Measurements from ENCODE around the gene GRM4. TPM values are rescaled to one million over a fixed set of nuclear protein-coding genes. Genes with fewer than 3 reads are reported as not detected.

The GRM4 gene
- total RNA-seq, 2 donors from 2014 or later, result not detected

GRCh38 chr6:33998660-33999059 is 147.2 kb downstream of the GRM4 start:
- no peak overlapping the region for H3K4me3 ChIP-seq
- H3K27ac ChIP-seq, result no peak overlapping the region
- no peaks in the 10 kb centered on the region for H3K36me3 ChIP-seq
- no peak for ATAC-seq (ENCODE audit: insufficient number of reproducible peaks, low FRiP score, low read depth)
- H3K4me1 ChIP-seq (ENCODE audit: control insufficient read depth in 1 of 2, low read depth in 2 of 2), result no peaks in the 10 kb centered on the region
- H3K27me3 ChIP-seq (replicated peaks; ENCODE audit: insufficient read depth), result no peaks in the 10 kb centered on the region
- TF ChIP-seq, protein P1, sequence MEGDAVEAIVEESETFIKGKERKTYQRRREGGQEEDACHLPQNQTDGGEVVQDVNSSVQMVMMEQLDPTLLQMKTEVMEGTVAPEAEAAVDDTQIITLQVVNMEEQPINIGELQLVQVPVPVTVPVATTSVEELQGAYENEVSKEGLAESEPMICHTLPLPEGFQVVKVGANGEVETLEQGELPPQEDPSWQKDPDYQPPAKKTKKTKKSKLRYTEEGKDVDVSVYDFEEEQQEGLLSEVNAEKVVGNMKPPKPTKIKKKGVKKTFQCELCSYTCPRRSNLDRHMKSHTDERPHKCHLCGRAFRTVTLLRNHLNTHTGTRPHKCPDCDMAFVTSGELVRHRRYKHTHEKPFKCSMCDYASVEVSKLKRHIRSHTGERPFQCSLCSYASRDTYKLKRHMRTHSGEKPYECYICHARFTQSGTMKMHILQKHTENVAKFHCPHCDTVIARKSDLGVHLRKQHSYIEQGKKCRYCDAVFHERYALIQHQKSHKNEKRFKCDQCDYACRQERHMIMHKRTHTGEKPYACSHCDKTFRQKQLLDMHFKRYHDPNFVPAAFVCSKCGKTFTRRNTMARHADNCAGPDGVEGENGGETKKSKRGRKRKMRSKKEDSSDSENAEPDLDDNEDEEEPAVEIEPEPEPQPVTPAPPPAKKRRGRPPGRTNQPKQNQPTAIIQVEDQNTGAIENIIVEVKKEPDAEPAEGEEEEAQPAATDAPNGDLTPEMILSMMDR (IDR thresholded peaks at IDR 0.05), result no peak
- H3K9me3 ChIP-seq, result peaks cover 7% of the 10 kb centered on the region
- no peak for DNase-seq (ENCODE audit: low spot score)

DNA sequence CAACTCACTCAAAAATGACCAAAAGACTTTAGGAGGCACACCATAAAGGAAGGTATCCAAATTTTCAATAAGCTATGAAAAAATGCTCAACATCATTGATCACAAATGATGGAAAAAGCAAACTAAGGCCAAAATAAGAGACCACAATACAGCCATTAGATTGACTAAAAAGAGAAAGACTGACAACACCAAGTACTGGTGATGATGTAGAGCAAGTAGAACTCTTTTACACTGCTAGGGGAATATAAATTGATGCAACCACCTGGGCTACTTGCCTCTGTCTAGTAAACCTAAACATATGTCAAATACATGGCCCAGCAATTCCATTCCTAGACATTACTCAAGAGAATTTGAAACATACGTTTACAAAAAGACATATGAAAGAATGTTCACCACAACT is 148.6 kb downstream of the GRM4 start:
- TF ChIP-seq, protein P1 (IDR thresholded peaks at IDR 0.05), result no peak
- Histone ChIP-seq H3K4me3 (no peak overlapping the region), H3K27ac (no peak overlapping the region), H3K9me3 (peaks cover 7% of the 10 kb centered on the region), H3K27me3 (replicated peaks; ENCODE audit: insufficient read depth) (no peaks in the 10 kb centered on the region), H3K36me3 (no peaks in the 10 kb centered on the region), H3K4me1 (ENCODE audit: control insufficient read depth in 1 of 2, low read depth in 2 of 2) (no peaks in the 10 kb centered on the region)
- ATAC-seq (ENCODE audit: insufficient number of reproducible peaks, low FRiP score, low read depth), result no peak
- DNase-seq (ENCODE audit: low spot score), result no peak

DNA sequence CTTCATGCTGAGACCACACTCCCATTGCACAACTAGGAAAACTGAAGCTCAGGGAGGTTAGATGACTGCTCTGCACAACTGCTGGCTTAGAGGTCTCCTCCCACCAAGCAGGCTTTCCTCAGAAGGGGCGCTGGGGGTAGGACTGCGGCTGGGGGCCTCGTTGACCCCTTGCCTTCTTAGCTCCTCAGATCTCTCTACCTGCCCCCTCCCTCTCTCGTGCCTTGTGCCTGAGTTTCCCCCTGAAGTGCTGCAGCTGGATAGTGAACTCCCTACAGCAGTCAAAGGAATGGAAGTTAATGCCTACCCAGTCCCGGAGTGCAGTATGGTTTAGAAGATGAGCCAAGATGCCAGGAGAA is 149.8 kb downstream of the GRM4 start:
- DNase-seq (ENCODE audit: low spot score) (no peak), ATAC-seq (ENCODE audit: insufficient number of reproducible peaks, low FRiP score, low read depth) (no peak)
- peaks cover 7% of the 10 kb centered on the region for H3K9me3 ChIP-seq
- no peak overlapping the region for H3K27ac ChIP-seq
- no peaks in the 10 kb centered on the region for H3K36me3 ChIP-seq
- no peaks in the 10 kb centered on the region for H3K27me3 ChIP-seq (replicated peaks; ENCODE audit: insufficient read depth)
- H3K4me1 ChIP-seq (ENCODE audit: control insufficient read depth in 1 of 2, low read depth in 2 of 2), result no peaks in the 10 kb centered on the region
- no peak overlapping the region for H3K4me3 ChIP-seq
- TF ChIP-seq, protein P1 (IDR thresholded peaks at IDR 0.05), result no peak

DNA sequence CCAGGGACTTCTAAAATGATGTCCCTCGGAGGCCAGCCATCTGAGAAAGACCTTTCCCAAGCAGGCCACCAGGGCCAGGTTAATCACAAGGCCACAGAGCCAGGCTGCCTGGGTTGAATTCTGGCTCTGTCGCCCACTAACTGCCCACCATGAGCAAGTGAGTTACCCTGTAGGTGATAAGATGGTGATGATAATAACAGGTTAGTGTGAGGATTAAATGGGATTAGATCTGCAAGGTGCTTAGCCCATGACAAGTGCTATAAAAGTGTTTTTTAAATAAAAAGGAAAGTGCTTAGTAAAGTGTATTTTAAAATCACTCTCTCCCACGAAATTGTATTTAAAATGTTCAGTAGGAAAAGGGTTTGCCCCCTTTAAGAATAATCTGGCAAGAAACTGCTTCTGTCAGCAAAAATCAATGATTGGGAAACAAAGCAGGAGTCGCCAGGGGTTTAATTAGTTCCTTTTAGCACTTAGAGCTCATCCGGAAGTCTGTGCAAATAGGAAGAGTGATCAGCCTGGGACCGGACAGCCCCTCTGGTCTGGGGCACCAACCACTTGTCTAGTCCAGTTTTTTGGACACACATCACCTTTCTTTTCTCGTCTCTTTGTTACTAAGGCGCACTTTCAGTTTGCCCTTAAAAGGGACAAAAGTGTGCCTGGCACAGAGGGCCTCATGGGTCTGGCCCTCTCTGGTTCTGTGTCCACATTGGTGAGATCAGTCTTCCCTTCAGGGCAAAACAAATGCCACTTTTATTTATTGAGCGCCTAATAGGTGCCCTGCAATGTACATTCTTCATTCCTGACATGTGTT is 150.4 kb downstream of the GRM4 start:
- TF ChIP-seq, protein P1 (IDR thresholded peaks at IDR 0.05), result no peak
- DNase-seq (ENCODE audit: low spot score) (no peak), ATAC-seq (ENCODE audit: insufficient number of reproducible peaks, low FRiP score, low read depth) (no peak)
- Histone ChIP-seq H3K27me3 (replicated peaks; ENCODE audit: insufficient read depth) (no peaks in the 10 kb centered on the region), H3K4me3 (no peak overlapping the region), H3K36me3 (no peaks in the 10 kb centered on the region), H3K9me3 (peaks cover 7% of the 10 kb centered on the region), H3K27ac (no peak overlapping the region), H3K4me1 (ENCODE audit: control insufficient read depth in 1 of 2, low read depth in 2 of 2) (no peaks in the 10 kb centered on the region)

DNA sequence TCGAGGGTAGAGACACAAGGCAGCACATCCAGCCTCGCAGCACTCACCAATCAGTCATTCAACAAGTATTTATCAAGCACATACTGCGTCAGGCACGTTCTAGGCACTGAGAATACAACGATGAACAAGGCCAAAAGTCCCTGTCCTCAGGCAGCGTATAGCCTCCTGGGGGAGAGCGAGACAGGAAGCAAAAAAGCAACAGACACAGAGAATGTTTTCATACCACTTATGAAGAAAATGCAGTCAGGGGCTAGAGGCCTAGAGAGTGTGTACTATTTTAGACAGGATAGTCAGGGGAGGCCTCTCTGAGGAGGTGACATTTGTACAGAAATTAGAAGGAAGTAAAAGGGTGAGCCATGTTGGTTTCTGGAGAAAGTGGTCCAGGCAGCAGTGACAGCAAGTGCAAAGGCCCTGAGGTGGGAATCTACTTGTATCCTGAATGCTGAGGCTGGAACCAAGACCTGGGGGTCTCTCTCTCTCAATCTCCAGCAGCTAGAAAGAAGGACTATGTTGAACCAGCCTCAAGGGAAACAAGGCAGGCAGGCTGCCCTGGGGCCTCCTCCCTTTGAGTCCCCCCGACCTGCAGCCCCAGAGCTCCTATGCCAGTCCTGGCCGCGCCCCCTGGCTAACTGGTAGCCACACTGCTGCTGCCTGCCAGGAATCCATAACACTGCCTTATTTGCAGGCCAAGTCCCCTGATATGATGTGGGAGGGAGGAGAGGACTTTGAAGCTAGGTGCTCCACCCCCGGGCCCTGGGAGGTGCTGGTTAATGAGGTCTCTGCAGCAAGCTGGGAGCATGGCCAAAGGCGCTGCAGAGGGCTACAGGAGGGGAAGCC is 151.2 kb downstream of the GRM4 start:
- TF ChIP-seq, protein P1 (IDR thresholded peaks at IDR 0.05), result no peak
- DNase-seq (ENCODE audit: low spot score) (no peak), ATAC-seq (ENCODE audit: insufficient number of reproducible peaks, low FRiP score, low read depth) (no peak)
- no peaks in the 10 kb centered on the region for H3K4me1 ChIP-seq (ENCODE audit: control insufficient read depth in 1 of 2, low read depth in 2 of 2)
- H3K4me3 ChIP-seq, result no peak overlapping the region
- no peaks in the 10 kb centered on the region for H3K27me3 ChIP-seq (replicated peaks; ENCODE audit: insufficient read depth)
- no peaks in the 10 kb centered on the region for H3K36me3 ChIP-seq
- H3K9me3 ChIP-seq, result peaks cover 7% of the 10 kb centered on the region
- H3K27ac ChIP-seq, result no peak overlapping the region

Measured in thoracic aorta (tissue), 2 donors.